Femur (tissue), 1 donor: ENCODE measurements around the gene DICER1.

Source experiments
- DNase-seq: peaks from one replicate; pipeline ENCODE4 v3.0.0-alpha.2; 2017

DICER1 gene

DNA sequence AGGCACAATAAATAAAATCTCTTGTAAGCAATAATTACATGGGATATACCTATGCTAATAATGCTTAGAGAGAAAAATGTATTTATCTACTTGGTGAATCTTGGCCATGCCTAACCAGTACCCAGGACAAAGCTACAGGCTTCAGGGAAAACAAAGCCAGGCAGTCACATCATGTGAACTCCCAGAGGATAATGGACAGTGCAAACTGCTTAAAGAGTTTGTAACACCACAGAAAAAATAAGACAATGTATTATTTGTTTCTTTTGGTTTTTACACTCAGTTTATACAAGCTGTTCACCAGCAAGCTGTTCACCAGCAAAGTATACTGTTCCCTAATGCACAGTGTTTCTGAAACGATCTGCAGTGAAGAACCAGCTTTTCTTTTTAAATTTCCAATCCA lies 38.0 kb downstream of the DICER1 start:
- DNase-seq = no peak

DNA sequence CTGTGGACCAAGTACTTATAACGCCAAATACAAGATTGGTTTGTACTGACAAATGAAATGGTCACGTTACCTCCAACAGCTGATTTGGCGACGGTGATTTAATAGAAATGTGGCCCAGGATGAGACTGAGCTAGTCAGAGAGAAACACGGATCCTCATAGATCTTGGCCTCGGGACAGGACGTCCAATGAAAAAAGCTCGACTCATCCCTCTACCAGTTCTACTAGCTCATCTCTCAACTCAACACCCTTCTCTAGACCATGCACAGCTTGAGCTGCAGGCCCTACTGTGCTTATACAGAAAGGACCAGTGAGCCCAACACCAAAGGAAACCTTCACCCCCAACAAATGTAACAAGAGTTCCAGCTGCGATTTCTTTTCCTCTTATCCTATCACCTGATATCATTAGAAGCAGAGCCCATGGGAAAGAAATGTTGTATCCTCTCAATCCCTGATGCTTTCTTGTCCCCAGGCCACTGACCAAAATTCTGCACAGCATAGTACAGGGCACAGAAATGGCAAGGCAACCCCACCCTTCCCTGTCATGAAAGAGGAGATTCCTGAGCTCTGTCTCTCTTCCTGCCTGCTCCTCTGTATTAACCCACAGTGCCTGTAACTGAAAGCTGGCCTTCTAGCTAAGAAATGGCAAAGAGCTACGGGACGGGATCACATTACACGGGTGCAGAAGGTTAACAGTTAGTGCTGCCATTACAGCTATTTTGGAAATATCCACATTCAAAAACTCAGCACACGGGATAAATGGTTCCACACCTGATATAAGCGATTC lies 39.2 kb downstream of the DICER1 start:
- DNase-seq = no peak

DNA sequence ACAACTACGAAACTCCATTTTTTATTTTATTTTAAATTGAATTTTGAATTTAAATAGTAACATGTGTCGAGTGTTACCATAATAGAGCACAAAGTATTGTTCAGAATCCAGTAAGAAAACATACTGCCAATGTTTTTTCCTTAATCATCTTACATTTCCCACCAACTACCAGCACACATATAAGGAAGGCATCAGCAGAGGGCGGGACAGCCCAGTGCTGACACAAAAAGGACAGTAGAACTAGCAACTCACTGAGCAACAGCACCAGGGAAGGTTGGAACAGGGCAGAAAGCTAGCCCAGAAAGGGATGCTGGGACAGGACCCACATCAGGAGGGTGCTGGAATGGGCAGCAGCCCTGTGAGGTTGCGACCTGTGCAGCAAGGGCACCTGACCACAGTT lies 43.9 kb downstream of the DICER1 start:
- DNase-seq = no peak

DNA sequence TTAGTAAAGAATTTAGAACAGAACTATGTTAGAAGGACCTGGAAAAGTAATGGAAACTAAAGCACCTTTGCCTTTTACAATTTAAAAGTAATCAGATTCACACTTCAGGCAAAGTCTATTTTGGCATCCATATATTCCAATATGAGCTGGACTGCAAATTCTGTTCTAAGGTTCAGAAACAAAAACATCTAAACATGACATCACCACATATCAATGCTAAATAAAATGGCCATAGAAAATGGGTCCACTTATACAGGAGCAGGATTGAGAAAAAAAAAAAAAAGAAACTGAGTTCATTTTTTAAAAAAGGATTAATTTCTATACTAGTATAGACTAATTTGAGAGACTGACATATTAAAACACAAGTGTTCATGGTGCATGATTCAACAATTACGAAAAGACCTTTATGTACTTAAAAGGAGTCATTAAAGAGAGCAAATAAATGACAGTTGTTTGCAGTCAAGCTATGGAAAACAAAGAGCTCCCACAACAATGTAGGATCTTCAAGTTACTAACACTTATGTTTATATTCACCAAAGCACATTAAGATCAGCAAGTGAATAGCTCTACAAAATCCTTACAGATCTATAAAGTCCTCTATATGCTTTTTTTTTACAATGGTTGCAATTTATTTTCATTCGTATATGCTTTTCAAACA lies 45.7 kb downstream of the DICER1 start:
- no peak for DNase-seq

DNA sequence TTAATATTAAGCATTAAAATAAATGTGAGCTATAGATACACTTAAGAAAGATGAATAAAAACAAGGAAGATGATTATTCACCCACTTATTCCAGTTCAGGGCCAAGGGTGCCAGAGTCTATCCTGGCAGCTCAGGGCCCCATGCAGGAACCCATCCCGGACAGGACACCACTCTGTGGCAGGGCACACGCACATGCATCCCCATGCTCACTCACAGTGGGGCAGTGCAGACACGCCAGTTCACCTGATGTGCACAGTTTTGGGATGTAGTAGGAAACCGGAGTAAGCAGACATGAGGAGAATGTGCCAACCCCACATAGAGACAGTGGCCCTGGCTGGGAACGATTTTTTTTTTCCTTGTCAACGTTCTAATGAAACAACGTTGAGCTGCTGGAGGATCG lies 47.2 kb downstream of the DICER1 start:
- DNase-seq = no peak

DNA sequence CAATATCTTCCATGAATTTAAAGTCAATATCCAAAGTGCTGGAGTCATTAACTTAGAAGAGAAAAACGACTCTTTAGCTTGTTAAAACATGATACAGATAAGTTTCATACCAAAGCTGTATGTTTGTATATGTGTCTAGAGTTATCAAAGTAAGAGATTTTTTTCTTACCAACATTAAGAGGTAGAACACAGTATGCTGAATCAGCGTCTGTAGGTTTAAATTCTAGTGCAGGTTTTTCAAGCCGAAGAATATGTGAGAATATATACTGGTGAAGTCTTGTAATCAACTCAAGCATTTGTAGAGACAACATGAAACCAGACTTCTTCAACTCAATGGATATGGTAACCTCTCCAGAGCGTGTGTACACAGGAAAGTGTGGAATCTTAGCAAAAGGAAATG lies 49.6 kb downstream of the DICER1 start:
- no peak for DNase-seq

DNA sequence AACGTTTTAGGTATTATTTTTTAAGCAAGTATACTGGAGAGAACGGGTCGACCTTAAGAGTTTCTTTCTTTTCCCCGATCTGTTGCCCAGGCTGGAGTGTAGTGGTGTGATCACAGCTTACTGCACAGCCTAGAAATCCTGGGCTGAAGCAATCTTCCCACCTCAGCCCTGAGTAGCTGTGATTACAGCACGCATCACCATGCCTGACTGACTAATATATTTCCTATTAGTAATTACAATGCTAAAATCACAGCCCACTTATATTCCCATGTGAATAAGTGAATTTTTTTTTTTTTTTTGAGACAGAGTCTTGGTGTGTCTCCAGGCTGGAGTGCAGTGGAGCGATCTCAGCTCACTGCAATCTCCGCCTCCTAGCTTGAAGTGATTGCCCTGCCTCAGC lies 50.4 kb downstream of the DICER1 start:
- DNase-seq = no peak

DNA sequence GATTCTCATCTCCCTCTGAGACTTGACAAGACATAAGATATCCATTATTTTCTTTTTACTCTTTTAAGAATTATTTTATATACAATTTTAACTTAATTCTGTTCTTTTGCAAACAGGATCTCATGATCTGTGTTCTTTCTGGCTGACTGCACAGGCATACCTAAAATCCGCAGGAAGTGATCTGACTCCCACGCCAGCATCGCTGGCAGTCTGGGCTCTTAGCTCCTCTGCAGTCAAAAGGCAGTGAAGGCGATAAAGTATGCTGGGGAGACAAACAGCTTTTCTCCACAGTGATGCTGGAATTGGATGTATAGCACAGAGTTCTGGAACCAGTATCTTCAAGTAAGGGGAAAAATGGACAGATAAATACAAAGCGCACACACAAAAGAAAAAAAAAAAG lies 52.4 kb downstream of the DICER1 start:
- DNase-seq = no peak

DNA sequence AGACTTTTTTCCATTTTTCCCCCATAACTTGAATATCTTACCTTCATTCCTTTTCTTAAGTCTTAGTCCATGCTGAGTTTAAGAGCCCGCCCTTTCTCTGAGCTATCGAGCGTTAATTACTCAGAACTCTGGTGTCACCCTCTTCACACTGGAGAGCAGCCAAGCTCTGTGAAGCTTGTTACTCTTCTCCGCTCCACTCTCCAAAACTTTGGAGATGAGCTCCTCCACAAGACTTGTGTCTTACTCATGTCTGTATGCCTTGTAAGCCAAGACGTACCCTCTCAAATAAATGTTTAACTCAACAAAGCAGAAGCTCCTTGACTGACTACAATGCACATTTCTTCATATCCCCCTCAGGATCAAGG lies 54.7 kb downstream of the DICER1 start:
- no peak for DNase-seq

DNA sequence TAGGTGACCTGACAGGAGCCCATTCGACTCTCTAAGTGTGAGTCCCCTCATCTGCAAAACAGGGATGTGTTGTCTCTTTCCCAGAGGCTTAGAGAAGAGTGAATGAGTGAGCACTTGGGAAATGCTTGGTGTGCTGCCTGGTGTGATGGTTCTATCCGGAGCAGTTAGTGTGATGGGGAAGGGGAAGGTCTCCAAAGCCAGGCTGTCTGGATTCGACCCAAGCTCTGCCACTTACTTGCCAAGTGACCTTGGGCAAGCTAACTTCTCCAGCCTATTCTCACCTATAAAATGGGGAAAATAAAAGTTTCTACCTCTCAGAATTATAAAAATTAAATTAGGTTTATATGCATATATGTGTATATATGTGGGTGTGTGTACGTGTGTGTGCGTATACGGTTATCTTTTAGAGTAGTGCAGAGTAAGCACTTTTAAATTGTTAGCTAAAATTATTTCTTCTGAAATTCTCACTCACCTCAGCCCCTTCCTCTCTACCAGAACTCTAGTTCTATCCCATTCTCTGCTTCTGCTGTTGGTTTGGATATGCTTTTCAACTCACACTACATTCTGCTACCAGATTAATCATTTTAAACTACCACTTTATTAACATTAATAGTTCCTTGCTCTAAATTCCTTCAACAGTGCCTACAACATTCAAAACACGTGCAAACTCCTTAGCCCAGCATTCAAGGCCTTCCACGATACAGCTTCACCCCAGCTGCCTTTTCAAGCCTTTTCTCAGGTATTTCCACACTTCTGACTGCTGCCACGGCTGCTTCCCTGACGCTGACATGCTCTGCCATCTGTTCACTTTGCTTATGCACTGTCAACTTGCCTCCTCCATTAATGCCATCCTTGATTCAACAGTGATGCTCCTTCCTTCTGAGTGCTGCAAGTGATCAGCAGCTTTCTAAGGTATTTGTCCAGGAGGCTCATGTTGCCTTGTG lies 55.3 kb downstream of the DICER1 start:
- no peak for DNase-seq

DNA sequence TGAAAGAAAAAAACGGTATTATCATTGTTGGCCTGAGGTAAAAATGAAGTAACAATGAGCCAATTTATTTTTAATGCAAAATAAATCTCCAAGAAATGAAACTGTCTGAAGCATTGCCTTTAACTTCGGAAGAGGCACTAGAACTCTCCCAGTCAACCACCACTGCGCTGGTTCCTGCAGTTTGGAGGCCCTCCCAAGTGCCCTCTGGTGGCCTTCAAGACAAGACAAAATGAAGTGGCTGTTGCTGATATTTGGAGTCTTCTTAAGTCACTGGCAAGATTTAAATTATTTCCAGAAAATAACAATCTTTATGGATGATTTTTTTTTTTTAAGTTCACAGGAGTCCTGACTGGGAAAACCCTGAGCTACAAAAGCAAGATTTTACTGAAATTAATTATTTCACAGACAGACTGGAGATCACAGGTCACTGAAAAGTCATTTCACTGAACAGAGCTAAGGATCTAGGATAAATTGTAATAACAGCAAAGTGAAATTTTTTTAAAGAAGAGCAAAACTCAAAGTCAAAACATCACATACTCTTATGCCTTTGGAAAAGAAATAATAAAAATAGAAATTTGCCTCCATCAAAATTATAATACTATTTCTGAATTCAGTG lies 58.2 kb downstream of the DICER1 start:
- peak; percentile 74 for DNase-seq

DNA sequence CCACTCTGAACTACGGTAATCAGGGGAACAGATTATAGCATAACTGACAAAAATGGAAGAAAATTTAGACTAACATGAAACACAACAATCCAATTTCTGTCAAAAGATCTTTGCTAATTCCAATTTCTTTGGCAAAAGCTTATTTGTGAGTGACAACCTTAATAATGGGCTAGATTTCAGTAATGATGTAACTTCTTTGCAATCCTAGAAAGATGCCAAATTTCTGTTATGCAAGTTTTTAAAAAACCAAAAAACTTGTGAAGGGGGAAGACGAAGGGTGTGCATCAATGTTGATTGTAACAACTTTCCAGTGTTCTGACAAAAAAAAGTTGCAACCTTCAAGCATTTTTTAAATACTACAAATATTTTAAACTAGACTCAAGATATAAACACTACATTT lies 59.9 kb downstream of the DICER1 start:
- DNase-seq = no peak

DNA sequence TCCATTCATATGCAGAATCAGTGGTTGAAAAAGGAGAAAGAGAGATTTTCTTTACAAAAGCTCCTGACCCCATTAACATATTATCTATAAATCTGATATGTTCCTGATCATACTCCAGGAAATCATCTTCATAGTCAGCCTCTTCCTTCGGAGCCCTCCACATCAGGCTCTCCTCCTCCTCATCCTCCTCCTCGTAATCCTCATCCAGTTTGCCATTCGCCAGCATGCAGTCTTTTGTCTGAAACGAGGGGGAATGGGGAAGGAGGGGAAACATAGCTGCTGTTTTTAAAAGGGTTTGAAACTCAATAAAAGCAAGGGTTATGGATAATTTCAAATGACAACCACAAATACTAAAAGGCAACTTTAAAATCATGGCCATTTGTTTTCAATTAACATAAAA lies 60.9 kb downstream of the DICER1 start:
- DNase-seq = no peak

DNA sequence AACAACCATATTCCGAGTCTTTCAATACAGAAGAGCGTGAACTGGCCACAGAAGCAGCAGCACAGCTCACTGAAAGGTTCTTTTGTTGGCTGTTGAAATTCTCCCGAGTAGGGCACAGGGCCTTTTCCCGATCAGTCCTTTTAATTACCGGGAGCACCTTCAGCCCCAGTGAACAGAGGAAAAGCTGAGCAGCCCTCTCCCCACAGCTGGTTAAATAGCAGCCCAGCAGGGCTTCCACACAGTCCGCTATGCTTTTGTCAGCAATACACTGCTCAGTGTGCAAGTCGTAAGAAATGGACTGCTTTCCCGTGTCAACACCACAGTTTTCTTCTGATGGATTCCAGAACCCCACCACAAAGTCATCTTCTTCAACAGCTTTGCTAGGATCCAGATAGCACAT lies 61.3 kb downstream of the DICER1 start:
- DNase-seq = no peak

DNA sequence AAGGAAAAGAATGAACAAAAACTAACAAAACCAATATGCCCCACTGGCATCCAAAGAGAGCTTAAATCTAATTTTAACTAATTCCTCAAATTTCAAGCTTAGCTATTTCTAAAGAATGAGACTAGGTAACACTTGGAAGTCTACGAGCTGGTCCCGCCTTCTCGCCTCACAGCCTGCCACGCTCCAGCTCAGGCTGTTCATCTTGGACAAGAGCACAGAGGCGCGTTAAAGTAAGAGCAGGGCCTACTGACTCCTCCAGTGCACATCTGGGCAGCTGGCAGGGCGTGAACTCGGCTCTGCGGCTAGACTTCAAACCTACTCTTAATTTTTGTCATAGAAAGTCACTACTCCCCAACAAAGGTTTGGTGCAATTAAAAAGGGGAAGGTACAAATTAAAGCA lies 64.6 kb downstream of the DICER1 start:
- DNase-seq = no peak

DNA sequence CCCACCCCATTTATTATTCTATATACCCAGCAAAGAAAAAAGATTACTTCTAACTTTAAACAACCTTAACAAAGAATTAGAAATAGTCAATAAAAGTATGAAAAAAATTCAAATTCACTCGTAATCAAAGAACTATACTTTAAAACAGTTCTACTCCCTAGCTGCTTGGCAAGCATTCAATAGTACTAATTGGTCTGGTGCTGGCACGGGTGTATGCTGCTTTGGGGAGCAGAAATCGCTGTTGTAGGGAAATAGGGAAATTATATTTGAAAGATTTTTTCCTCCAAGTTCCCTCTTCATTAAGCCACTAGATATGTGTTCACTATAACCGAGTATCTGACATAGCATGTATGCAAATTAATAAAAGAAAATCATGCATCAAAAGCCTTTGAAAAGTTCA lies 65.7 kb downstream of the DICER1 start:
- DNase-seq = no peak

DNA sequence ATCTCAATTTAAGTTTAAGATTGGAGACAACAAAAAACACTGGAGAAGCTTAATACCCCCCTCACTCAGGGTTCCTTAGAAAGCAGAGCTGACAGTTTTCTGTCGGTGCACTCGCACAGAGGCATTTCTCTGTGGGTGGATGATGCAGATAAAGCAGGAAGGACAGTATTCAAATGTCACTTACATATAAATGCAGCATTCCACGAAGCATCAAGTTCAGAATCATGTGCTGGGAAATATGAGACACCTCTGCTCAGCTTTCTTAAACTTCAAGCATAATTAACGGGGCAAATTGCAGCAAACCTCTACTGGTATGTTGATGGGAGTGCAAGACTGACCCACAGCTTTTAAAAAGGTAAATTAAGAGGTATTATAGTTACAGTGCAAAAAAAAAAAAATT lies 68.7 kb downstream of the DICER1 start:
- DNase-seq = no peak

DNA sequence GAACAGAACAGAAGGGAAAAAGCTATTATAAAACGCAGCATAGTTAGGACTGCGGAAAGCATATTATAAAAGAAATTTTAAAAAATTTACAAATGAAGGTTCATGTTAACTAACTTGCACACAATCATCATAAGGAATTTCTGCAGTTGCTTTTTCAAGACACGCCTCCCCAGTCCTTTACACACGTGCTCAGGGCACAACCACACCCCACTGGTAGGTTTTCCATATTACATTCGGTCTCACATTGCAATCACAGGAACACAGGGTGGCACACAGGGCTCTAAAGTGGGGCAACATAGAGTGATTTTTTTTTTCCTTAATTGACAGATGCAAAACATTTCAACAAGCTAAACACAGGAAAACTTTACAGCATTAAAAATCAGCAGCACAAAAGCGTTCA lies 69.7 kb downstream of the DICER1 start:
- DNase-seq = no peak

DNA sequence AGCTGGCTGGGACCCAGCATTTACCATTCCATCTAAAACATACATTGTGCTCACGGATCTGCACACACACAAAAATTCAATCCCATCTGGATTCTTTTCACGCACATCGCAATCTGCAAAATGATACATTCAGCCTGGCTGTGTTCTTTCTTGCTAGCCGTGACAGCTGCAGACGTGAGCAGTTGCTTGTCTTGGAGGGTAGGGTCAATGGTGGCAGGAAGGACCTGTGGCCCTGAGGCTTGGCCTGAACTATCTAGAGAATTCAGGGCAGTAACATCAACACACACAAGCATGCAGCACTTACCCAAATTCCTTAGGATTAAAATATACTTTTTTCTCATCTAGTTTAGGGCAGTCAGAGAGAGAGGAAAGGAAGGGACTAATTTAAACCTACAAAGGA lies 72.0 kb downstream of the DICER1 start:
- no peak for DNase-seq

DNA sequence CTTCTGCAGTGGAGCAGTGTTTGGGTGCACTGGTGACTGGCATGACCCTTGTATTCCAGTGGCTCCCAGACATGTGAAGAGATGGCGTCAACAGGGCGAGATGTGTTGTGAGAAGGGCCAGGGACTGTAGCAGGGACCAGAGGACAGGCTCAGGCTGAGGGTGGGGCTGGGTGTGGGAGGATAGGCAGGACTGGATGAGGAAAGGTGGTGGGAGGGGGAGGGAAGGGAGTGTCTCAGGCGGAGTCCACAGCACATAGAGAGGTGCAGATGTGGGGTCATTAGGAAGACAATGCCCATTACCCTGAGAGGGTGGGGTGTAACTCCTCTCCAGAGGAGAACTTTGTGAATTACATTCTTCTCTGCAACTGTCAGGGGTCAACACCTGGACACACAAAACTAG lies 78.5 kb downstream of the DICER1 start:
- no peak for DNase-seq

DNA sequence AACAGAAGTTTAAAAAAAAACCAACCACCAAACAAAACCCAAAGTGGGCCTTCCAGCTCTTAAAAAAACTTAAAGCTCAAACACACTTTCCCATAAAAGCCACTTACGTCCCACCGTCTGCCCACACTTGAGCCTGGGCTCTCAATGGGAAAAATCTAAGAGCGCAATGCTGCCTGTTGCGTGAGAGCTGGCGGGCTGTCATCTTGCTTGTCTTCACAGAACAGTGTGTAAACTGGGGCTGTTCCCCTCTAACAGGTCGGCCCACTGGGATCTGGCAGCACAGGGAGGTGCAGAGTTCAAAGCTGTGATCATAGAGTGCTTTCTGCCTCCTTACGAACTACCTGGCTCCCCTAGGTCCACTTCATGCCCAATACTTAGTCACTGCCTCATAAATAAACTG lies 80.0 kb downstream of the DICER1 start:
- no peak for DNase-seq

DNA sequence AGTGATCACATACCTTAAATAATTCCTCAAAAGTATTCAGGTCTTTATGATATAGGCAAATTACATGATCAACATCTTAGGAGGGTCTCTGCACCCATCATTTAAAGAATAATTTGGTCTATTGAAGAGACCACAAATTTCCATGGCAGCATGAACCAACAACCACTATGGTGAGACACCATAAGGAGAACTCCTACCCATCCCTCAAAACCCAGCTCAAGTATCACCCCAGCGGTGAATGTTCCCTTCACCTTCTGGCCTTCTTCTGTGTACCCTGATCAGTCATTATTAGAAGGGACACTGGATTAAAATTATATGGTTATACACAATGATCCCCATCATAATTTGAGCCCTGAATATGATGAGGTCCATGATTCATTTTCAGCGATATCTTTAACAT lies 81.5 kb downstream of the DICER1 start:
- DNase-seq = no peak

DNA sequence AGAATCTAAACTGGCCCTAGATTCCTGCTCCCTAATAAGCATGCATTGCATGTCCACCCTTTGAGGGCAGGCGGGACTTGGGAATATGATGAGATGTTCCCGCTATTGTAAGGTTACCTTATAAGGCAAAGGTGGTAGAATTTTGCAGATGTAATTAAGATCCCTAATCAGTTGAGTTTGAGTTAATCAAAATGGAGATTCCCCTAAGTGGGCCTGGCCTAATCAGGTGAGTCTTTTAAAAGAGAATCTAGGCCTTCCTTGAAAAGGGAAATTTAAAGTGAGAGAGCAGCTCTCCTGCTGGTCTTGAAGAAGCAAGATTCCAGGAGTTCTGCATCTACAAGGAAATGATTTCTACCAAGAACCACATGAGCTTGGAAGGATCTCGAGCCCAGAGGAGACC lies 83.4 kb downstream of the DICER1 start:
- no peak for DNase-seq
